Left renal pelvis (tissue), 4 donors: ENCODE measurements around the gene PDXK. TPM values are rescaled to one million over a fixed set of nuclear protein-coding genes. Genes with fewer than 3 reads are reported as not detected.

Experiments
- DNase-seq, 4 donors: peaks; one replicate each; pipeline ENCODE4 v3.0.0-alpha.2; 2013; ENCODE audit warnings: low read depth in 4 of 4, low spot score in 3 of 4
- polyA plus RNA-seq, 4 donors: library from polyadenylated mRNA; unstranded; fragments of 120-200 nt; gene quantifications; one replicate each; pipeline ENCODE4 v1.2.1, GENCODE V29; 2013; ENCODE audit not compliant: insufficient read length in 4 of 4

The PDXK gene
- polyA plus RNA-seq, 4 donors, result 57.7 to 87.8 (median 71.8) TPM

DNA sequence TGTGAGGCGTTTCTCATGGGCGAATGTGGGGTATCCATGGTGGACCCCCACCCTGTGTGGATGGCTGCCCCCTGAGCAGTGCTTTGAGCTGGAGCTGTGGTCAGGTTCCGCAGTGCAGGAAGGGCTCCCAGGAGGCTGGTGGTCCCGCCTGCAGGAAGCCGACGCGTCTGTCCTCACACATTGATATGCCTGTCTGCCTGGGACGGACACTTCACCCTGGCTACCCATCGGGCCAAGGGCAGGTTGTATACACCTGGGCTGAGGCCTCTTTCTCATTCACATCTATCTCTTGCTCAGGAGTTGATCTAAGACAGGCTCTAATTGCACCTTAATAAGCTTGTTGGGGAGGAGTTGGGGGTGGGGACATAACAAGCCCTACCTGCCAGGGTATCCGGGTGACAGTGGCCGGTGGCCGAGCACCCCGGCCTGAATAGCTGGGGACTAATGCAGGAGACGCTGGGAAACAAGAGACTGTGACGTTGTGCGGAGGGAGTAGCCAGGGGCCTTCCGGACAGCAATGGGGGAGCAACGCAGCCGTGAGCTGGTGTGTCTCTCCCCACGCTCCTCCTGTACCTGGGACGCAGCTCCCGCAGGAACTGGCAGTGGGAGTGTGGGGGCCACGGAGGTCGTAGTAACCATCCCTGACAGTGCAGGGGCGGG lies 21.7 kb downstream of the PDXK start:
- peak in 1 of 4 donors; percentile 54 for DNase-seq

DNA sequence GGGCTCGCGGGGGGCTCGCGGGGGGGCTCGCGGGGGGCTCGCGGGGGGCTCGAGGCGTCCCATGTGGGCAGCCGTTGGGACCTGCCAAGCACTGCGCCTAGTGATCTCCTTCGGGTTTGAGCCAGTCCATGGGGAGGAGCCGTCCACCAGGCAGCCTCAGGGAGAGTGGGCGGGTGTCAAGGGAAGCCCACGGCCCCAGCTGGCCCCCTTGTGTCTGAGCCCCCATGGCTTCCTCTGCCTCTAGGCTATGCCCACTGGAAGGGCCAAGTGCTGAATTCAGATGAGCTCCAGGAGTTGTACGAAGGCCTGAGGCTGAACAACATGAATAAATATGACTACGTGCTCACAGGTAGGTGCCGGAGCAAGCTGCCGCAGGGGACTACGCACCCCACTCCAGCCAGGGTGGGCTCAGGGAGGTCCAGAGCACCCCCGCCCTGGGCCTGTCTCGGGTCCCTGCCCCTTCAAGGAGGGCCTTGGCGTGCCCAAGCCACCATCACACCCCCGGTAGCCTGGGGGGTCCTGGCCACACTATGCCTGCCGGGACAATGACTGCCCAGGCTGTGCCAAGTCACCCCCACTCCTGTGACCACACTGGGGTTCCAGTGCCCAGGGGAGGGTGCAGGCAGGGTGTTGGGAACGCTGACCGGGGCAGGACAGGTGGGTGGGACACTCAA lies 22.6 kb downstream of the PDXK start:
- no peak for DNase-seq

DNA sequence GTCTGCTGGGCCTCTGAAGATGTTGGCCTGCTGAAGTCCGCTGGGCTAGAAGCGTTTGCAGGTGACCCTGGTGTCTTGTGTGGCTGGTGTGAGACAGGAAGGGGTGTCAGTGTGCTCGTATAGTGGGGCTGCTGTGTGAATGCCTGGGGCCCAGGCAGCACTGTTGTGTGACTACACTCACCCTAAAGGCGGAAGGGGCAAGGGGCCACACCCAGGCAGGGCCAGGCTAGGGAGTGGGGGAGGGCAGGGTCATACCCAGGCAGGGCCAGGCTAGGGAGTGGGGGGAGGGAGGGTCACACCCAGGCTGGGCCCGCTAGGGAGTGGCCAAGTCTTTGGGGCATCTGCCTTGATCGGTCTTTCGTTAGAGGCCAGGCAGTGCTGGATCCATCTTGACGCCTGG lies 25.0 kb downstream of the PDXK start:
- DNase-seq, result no peak

DNA sequence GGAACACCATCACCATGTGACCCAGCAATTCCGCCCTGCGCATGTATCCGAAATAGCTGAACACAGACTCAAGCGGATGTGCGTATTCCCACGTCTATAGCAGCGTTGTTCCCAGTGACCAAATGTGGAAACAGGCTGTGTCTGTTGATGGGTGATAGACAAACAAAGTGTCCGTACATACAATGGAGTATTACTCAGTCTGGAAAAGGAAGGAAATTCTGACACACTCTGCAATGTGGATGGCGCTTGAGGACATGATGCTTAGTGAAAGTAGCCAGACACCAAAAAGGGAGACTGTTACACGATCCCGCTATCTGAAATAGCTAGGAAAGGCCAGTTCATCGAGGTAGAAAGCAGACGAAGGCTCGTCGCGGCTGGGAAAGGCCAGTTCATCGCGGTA lies 25.8 kb downstream of the PDXK start:
- no peak for DNase-seq

DNA sequence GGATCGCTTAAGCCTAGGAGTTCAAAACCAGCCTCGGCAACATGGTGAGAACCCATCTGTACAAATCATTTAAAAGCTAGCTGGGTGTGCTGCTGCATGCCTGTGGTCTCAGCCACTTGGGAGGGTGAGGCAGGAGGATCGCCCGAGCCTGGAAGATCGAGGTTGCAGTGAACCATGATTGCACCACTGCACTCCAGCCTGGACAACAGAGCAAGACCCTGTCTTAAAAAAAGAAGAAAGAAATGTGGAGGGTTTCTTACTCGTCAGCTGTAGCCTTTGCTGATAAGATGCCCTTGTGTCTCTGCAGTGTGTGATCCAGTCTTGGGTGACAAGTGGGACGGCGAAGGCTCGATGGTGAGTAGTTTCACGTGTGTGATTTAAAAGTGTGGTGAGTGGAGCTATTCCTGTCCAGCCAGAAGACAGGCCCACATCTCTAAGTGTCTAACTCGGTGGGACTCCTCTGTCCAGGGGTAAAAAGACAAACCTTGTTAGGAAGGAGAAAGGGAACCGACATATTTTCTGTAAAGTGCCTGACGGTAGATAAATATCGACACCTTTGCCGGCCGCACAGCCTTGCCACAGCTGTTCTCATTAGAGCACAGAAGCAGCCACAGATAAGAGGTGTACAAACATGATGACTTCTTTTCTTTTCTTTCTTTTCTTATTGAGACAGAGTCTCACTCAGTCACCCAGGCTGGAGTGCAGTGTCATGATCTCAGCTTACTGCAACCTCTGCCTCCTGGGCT lies 27.0 kb downstream of the PDXK start:
- no peak for DNase-seq

DNA sequence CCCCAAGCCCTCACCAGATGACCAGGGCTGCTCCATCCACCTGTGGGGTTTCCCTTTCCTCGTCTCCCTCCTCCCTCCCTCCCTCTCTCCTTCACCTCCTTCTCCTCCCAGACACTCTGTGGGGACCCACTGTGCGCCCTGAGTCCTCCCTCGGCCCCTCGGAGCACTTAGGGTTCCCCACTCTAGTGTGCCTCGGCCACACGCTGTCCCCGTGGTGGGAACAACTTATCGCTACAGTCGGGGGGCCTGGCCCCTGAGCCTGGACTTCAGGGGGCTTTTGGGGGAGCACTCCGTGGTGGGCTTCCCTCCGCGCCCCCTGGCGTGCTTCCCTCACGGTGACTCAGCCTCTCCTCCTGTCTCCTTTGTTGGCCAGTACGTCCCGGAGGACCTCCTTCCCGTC lies 29.7 kb downstream of the PDXK start:
- DNase-seq, result no peak

DNA sequence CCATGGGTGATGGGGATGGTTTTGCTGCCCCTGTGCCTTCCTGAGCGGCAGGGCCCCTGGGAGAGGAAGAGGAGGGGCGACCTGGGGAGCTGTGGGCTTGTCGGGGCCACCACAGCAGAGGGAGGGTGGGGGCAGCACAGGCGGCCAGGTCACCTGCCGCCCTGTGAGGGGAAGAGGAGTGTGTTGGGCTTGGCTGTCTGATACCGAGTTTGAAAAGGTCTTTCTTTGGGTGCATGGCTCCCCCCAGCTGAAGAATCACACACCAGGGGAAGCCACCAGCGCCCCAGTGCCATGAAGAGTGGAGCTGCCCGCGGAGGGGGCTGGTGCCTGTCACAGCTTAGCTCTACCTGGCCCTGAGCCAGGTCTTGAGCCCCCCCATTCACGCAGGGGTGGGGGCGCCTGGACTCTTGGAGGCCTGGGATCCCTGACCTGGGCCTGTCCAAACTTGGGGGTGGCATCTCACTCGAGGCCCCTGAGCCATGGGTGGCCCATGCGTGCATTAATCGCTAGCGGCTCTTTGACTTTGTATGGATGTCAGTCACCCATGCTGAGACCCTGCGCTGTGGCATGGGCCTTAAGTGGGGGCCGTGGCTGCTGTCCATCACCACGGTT lies 30.8 kb downstream of the PDXK start:
- DNase-seq, result no peak

DNA sequence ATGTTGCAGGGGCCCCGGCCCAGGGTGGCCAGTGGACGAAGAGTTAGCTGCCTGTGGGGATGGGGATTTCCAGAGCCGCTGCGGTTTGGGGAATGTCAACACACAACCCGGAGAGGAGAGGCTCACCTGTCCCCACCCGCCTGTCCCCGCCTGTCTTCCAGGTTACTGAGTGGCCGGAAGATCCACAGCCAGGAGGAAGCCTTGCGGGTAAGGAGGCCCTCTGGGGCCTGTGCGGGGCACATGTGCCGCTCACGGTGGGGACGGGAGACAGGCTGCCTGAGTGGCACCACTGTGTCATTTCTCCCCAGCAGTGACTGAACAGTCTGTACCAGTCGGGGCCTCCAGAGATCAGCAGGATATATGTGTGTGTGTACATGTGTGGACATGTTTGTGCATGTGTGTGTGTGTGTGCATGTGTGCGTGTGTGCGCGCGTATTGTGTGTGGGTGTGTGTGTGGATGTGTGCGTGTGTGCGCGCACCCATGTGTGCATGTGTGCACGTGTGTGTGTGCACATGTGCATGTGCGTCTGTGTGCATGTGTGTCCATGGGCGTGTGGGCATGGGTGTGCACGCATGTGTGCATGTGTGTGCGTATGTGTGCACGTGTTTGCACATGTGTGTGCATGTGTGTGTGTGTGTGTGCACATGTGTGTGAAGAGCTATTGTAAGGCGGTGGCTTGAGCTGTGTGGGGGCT lies 31.6 kb downstream of the PDXK start:
- DNase-seq, result no peak

DNA sequence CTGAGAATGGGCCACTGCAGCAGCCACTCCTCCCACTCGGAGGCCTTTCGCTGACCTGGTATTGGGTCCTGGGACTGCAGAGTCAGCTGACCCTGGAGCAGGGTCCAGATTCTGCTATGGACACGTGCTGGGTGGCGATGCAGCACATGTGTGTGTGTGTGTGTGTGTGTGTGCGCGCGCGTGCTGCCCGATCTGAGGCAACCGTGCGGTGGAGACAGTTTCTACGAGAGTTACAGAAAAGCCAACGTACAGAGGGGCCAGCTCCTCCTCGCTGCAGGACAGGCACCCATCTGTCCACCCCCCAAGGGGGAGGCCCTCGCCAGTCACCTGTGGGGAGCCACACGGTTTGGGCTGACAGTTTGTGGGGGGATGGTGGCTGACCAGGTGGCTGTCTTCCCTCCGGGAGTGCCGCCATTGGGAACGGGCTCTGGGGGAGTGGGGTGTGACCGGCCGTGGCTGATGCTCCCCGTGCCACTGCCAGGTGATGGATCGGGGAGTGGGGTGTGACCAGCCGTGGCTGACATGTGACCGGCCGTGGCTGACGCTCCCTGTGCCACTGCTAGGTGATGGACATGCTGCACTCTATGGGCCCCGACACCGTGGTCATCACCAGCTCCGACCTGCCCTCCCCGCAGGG lies 33.1 kb downstream of the PDXK start:
- DNase-seq, result no peak

DNA sequence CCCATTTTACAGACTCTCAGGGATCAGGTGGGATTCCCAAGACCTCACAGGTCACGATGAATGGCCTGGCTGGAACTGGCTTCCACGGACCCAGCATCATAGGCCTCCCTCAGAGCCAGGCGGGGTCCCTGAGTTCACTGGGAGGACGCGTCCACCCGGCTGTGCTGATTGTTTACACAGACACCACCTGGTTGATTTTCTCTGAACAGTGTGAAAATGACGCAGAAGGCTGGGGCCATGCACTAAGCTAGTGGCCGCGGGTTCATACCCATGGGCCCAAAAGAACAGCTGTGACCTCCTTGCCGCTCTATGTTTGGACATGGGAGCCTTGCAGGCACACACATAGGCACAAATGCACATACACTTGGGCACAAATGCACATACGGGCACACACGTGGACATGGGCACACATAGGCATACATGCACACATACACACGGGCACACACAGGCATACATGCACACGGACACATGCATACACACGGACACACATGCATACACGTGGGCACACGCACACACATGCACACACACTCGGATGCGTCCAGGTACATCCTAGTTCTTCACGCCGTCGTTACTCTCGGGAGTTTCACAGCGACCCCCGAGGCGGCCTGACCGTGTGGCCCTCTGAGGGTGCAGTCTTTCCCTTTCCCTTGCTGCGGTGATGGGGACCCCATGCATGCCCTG lies 34.0 kb downstream of the PDXK start:
- DNase-seq, result no peak

DNA sequence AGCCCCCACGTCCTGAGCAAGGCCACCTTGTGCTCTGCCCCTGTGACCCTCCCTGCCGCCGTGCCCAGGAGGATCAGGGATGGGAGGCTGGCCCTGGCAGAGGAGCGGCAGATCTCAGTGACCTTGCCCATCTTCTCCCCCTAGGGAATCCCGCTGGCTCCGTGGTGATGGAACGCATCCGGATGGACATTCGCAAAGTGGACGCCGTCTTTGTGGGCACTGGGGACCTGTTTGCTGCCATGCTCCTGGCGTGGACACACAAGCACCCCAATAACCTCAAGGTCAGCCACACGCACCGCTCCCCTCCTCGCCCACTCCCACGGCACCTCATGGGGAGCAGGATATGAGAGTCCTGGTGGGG lies 34.5 kb downstream of the PDXK start:
- DNase-seq, result no peak

DNA sequence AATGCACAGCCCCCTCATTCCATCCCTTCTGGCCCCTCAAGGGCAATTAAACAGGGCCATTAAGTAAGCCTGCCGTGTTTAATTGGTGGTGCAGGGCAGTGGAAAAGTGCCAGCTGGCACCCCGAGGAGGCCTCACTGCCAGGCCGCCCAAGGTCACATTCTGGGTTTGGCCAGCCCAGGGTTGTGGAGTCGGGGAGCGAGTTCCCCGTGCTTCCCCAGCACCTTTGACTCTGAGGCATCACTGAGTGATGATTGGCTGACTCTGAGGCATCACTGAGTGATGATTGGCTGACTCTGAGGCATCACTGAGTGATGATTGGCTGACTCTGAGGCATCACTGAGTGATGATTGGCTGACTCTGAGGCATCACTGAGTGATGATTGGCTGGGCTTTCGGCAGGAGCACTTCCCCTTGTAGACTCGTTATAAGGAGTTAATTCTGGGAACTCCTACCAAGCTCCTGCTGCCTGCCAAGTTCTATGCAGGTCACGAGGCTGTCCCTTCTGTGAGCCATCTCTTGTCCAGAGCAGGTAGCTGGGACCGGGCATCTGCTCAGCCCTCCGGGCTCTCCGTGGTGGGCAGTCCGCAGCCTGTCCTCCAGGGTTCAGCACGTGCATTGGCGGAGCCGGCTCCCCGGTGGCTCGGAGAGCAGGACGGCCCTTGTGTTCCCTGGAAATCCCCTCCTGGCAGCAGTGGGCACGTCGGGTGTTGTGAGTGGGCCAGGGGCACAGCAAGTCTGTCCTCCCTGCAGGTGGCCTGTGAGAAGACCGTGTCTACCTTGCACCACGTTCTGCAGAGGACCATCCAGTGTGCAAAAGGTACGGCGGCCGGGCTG lies 36.2 kb downstream of the PDXK start:
- no peak for DNase-seq

DNA sequence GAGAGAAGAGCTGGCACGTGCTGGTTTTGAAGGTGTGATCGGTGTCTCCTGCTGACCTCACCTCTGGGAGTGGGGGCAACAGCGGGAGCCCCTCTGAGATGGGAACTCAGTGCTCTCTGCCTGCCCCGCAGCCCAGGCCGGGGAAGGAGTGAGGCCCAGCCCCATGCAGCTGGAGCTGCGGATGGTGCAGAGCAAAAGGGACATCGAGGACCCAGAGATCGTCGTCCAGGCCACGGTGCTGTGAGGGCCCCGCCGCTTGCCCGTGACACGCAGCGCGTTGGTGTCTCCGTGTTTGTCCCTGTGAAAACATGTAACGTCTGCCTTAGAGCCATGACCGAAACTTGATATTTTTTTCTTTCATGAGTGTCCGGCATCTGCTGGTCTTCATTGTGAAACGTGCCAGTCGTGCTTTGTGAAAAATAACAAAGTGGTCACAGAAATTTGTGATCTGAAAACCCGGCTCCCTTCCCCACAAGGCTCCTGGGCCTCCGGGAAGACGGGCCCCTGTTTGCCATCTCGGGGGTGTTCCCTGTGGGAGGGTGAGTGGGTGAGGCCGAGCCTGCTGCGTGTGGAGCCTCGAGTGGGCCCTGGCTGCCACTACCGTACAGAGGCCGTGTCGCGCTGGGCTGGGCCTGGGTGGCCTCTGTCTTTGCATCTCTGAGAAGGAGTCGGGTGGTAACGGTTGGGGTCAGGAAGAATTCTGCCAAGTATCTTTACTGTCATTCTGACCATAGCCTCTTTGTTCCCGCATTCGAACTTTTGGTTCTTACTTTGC lies 37.1 kb downstream of the PDXK start:
- no peak for DNase-seq

DNA sequence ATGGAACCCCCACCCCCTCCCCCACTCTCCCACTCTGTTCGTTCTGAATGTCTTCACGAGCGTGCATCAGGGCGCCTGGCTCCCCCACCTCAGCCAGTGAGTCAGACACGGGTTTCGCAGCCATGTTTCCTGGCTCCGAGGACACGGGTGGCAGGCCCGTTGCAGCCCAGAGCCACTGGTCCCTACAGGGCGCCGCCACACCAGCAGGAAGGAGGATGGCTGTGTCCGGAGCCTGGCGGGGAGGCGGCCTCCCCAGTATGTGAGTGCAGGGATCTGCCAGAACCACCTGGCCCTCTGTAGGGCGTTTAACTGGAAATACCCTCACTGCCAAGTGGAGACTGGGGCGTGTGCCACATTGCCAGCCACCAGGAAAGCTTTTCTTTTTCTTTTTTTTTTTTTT lies 38.7 kb downstream of the PDXK start:
- no peak for DNase-seq

DNA sequence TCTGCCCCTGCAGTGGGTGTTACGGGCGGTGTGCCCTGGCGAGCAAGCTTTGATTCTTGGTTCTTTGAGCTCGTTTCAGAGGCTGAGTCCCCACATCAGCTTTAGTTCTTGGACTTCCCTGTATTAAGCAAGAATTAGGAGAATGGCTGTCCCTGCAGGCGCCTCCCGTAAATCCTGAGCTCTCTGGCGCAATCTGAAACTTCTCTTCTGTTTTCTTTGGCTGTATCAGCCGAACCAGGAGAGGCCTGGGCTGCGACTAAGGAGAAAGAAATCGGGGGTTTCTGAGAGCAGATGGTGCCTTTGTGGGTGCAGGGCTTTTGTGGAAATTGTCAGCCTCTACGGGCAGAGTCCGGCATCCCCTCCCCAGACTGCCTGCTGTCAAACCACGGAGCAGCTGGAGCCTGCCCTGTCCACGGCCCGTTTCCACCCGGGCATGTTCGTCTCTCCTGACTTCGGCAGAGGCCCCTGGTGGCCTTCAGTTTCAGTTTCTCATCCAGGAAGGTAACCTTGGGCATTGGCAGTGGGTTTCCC lies 39.2 kb downstream of the PDXK start:
- peak in 1 of 4 donors; percentile 35 for DNase-seq

DNA sequence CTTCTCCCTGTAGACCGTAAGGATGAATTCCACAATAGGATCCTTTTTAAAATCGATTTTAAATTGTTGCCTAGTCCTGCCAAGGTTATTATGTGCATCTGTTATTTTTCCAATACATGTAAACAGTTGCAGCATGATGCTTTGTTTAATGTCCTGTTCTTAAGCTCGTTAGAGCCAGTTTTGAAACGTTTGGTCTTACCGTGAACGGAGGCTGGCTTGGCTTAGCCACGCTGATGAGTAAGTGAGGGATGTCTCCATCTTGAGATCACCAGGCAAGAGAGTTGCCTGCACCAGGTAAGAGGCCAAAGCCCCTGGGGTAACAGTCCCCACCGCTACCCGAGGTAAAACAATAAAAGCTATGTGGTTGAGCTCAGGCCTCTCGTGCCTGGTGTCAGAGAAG lies 39.9 kb downstream of the PDXK start:
- DNase-seq, result no peak

DNA sequence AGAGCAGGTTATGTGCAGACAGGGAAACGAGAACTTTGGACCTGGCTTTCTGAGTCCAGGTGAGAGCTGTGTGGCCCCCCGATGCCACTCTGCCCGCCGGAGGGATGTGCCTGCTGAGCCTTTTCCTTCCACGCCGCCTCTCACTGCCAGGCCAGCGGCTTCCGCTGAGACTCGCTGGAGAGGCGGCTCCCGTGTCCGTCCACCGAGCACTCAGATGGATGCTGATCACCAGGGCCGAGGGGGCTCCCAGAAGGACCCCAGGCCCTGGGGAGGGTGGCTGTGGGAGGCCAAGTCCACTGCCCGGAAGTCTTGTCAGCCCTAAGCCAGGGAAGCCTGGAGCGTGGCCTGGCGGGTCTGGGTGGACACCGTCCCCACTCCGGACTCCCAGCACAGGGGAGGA lies 40.7 kb downstream of the PDXK start:
- no peak for DNase-seq

DNA sequence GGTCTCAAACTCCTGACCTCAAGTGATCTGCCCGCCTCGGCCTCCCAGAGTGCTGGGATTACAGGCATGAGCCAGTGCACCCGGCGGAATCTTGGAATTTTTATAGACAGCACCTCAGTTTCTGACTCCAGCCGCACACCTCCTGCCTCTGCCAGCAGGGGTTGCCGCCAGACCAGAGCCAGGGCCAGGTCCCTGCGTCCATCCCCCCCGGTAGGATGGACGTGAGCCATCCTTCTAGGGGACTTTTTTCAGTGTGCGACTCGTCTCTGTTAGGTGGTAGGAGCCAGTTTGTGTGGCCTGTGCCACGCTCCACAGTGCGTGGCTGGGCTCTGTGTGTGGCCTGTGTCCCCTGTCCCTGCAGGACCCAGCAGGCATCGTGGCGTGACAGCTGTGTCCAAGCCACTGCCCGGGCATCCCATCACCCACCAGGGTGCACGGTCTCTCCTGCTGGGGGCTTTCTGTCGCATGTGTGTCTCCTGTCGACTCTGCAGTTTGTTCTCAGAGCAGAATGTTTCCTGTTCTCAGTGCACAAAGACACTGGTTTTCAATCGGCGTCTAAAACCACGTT lies 41.5 kb downstream of the PDXK start:
- no peak for DNase-seq
